H9 (cell line): ENCODE measurements around the gene SLC44A3. TPM values are rescaled to one million over a fixed set of nuclear protein-coding genes. Genes with fewer than 3 reads are reported as not detected.

Experiments used
- DNase-seq: peaks from one replicate; pipeline ENCODE4 v3.0.0-alpha.2; 2017
- H2AFZ ChIP-seq: one replicate; pipeline ENCODE4 v1.6.1; 2013; ENCODE audit warnings: mild to moderate bottlenecking, low read length, control low read depth, moderate library complexity
- H2AK5ac ChIP-seq: 2 replicates; pipeline ENCODE4 v1.6.1; 2013; ENCODE audit warnings: low read length, control low read depth, mixed read lengths; ENCODE audit not compliant: insufficient read length
- H2BK120ac ChIP-seq: one replicate; pipeline ENCODE4 v1.6.1; 2013; ENCODE audit warnings: low read depth, mild to moderate bottlenecking, low read length, control low read depth, inconsistent platforms; ENCODE audit not compliant: poor library complexity, severe bottlenecking
- H2BK12ac ChIP-seq: 2 replicates; pipeline ENCODE4 v1.6.1; 2013; ENCODE audit warnings: low read length, control low read depth, mixed read lengths, low read depth; ENCODE audit not compliant: insufficient read length
- H2BK15ac ChIP-seq: 2 replicates; pipeline ENCODE4 v1.6.1; 2013; ENCODE audit warnings: low read depth, low read length, control low read depth
- H2BK20ac ChIP-seq: one replicate; pipeline ENCODE4 v1.6.1; 2013; ENCODE audit warnings: low read depth, mild to moderate bottlenecking, low read length, control low read depth, inconsistent platforms; ENCODE audit not compliant: poor library complexity, severe bottlenecking
- H2BK5ac ChIP-seq: 2 replicates; pipeline ENCODE4 v1.6.1; 2013; ENCODE audit warnings: low read length, control low read depth, mixed read lengths; ENCODE audit not compliant: insufficient read length
- H3K14ac ChIP-seq: 2 replicates; pipeline ENCODE4 v1.6.1; 2013; ENCODE audit warnings: low read length, control low read depth; ENCODE audit not compliant: insufficient read depth
- H3K18ac ChIP-seq: 2 replicates; pipeline ENCODE4 v1.6.1; 2013; ENCODE audit warnings: low read depth, mild to moderate bottlenecking, mixed read lengths, low read length, control low read depth; ENCODE audit not compliant: insufficient read length
- H3K23ac ChIP-seq: 2 replicates; pipeline ENCODE4 v1.6.1; 2013; ENCODE audit warnings: low read length, control low read depth, mixed read lengths, low read depth; ENCODE audit not compliant: insufficient read length
- H3K23me2 ChIP-seq: 2 replicates; pipeline ENCODE4 v1.6.1; 2013; ENCODE audit warnings: low read depth, mild to moderate bottlenecking, mixed read lengths, low read length, control low read depth; ENCODE audit not compliant: insufficient read length, poor library complexity, severe bottlenecking
- H3K27ac ChIP-seq: 2 replicates; pipeline ENCODE4 v1.5.1; 2013; ENCODE audit warnings: low read length, control low read depth, mixed read lengths, low read depth; ENCODE audit not compliant: insufficient read length
- H3K27me3 ChIP-seq: 2 replicates; pipeline ENCODE4 v1.6.1; 2013; ENCODE audit warnings: low read length, control low read depth, inconsistent platforms; ENCODE audit not compliant: insufficient read depth
- H3K4ac ChIP-seq: 2 replicates; pipeline ENCODE4 v1.6.1; 2013; ENCODE audit warnings: low read depth, mild to moderate bottlenecking, control low read depth, inconsistent platforms, low read length, moderate library complexity
- H3K4me1 ChIP-seq: 2 replicates; pipeline ENCODE4 v1.6.1; 2013; ENCODE audit warnings: low read length, control low read depth, inconsistent platforms; ENCODE audit not compliant: insufficient read depth
- H3K4me2 ChIP-seq: 2 replicates; pipeline ENCODE4 v1.6.1; 2013; ENCODE audit warnings: low read length, control low read depth, mixed read lengths; ENCODE audit not compliant: insufficient read length, insufficient read depth
- H3K56ac ChIP-seq: 2 replicates; pipeline ENCODE4 v1.6.1; 2013; ENCODE audit warnings: low read depth, mild to moderate bottlenecking, mixed read lengths, low read length, control low read depth; ENCODE audit not compliant: insufficient read length
- H3K79me1 ChIP-seq: 2 replicates; pipeline ENCODE4 v1.6.1; 2013; ENCODE audit warnings: low read depth, mild to moderate bottlenecking, moderate library complexity, low read length, control low read depth, inconsistent platforms; ENCODE audit not compliant: insufficient read depth, poor library complexity, severe bottlenecking
- H3K79me2 ChIP-seq: 2 replicates; pipeline ENCODE4 v1.6.1; 2013; ENCODE audit warnings: low read length, control low read depth, inconsistent platforms; ENCODE audit not compliant: insufficient read depth
- H3K9ac ChIP-seq: 2 replicates; pipeline ENCODE4 v1.6.1; 2013; ENCODE audit warnings: low read length, control low read depth, mixed read lengths; ENCODE audit not compliant: insufficient read length; ENCODE audit errors: extremely low read depth
- H3K9me3 ChIP-seq: one replicate; pipeline ENCODE4 v1.6.1; 2013; ENCODE audit warnings: low read depth, low read length, inconsistent platforms; ENCODE audit not compliant: control insufficient read depth
- H3T11ph ChIP-seq: one replicate; pipeline ENCODE4 v1.6.1; 2013; ENCODE audit warnings: mild to moderate bottlenecking, low read length, control low read depth, inconsistent platforms
- H4K20me1 ChIP-seq: one replicate; pipeline ENCODE4 v1.6.1; 2013; ENCODE audit not compliant: control insufficient read depth, insufficient read length, insufficient read depth
- H4K5ac ChIP-seq: 2 replicates; pipeline ENCODE4 v1.6.1; 2013; ENCODE audit warnings: low read depth, mild to moderate bottlenecking, mixed read lengths, low read length, control low read depth; ENCODE audit not compliant: insufficient read length
- H4K8ac ChIP-seq: replicated peaks from 2 replicates; pipeline ENCODE4 v1.6.1; 2013; ENCODE audit warnings: low read length, control low read depth, mixed read lengths, low read depth; ENCODE audit not compliant: insufficient read length
- H4K91ac ChIP-seq: 2 replicates; pipeline ENCODE4 v1.6.1; 2013; ENCODE audit warnings: low read depth, mild to moderate bottlenecking, moderate library complexity, mixed read lengths, low read length, control low read depth; ENCODE audit not compliant: insufficient read length
- H3K27ac Mint-ChIP-seq, 3 experiments: 2 replicates in 2 of 3; 3 replicates in 1 of 3; pipeline ENCODE4 v1.8.0; 2020 to 2021; ENCODE audit warnings: mixed read lengths in 3 of 3, mild to moderate bottlenecking in 1 of 3, moderate library complexity in 1 of 3
- H3K27me3 Mint-ChIP-seq: 2 replicates; pipeline ENCODE4 v1.8.0; 2021; ENCODE audit warnings: low read depth, mild to moderate bottlenecking, moderate library complexity, mixed read lengths
- H3K36me3 Mint-ChIP-seq, 3 experiments: 2 replicates in 2 of 3; 3 replicates in 1 of 3; pipeline ENCODE4 v1.8.0; 2020 to 2021; ENCODE audit warnings: low read depth in 3 of 3, mixed read lengths in 3 of 3; ENCODE audit not compliant: insufficient read depth in 1 of 3
- H3K4me1 Mint-ChIP-seq, 2 experiments: 2 replicates each; pipeline ENCODE4 v1.8.0; 2020; ENCODE audit warnings: mixed read lengths in 2 of 2
- H3K4me3 Mint-ChIP-seq, 2 experiments: 2 replicates in 1 of 2; 3 replicates in 1 of 2; pipeline ENCODE4 v1.8.0; 2020 to 2021; ENCODE audit warnings: mild to moderate bottlenecking in 2 of 2, mixed read lengths in 2 of 2, moderate library complexity in 1 of 2
- H3K9me3 Mint-ChIP-seq, 2 experiments: 2 replicates in 1 of 2; 3 replicates in 1 of 2; pipeline ENCODE4 v1.8.0; 2020; ENCODE audit warnings: mild to moderate bottlenecking in 2 of 2, mixed read lengths in 2 of 2, moderate library complexity in 1 of 2
- WGBS: extraction: QIAGEN DNeasy Blood & Tissue Kit; methylation state at CpG from one replicate; pipeline ENCODE4 v1.1.7; 2013; ENCODE audit warnings: missing lambda C conversion rate, low lambda C conversion rate, mixed read lengths; ENCODE audit not compliant: insufficient read length; ENCODE audit errors: extremely low coverage; 5-methylcytosine and 5-hydroxymethylcytosine counted together
- total RNA-seq: library from RNA; stranded (reverse); gene quantifications from 2 replicates; pipeline ENCODE4 v1.2.1, GENCODE V29; 2021
- TF ChIP-seq, protein P1 (sequence below): fragments of 200-600 bp; sonication (generic); conservative IDR thresholded peaks from 3 replicates; pipeline ENCODE4 v1.8.0; 2021; ENCODE audit warnings: antibody characterized with exemption, mild to moderate bottlenecking

Gene SLC44A3
- total RNA-seq, 1 experiment from 2014 or later, result 5.5 TPM

DNA sequence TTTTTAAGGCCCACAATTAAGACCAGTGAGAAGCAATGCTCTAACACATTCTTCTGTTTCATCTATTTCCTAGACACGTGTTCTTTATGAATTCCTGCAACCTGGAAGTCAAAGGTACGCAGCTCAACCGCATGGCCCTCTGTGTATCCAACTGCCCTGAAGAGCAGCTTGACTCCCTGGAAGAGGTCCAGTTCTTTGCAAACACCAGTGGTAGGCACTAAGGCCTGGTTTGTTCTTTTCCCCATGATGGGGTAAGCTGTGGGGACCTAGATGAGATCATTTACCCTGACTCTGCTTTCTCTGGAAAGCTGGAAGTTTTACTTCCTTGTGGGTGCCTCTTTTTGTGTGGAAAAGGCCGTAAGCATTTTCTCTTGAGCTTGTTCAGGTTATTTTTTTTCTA lies 7.3 kb downstream of the SLC44A3 start:
- H3K4ac ChIP-seq, result no peak overlapping the region
- no peak overlapping the region for H3K18ac ChIP-seq
- H4K91ac ChIP-seq, result no peak overlapping the region
- no peak overlapping the region for H3K4me3 Mint-ChIP-seq
- H3K14ac ChIP-seq, result no peak overlapping the region
- H3K23me2 ChIP-seq, result no peaks in the 10 kb centered on the region
- no peak overlapping the region for H3K4me2 ChIP-seq
- no peak overlapping the region for H2BK12ac ChIP-seq
- H3K79me2 ChIP-seq, result no peaks in the 10 kb centered on the region
- H3K27ac Mint-ChIP-seq, result peak overlapping the region in 1 of 3 experiments; percentile 14; a peak in 1 of 7 replicates
- no peak overlapping the region for H4K8ac ChIP-seq
- no peak overlapping the region for H3T11ph ChIP-seq
- H3K27ac ChIP-seq, result no peak overlapping the region
- H3K23ac ChIP-seq, result no peak overlapping the region
- no peaks in the 10 kb centered on the region for H3K27me3 ChIP-seq
- no peak overlapping the region for H4K5ac ChIP-seq
- H3K9me3 ChIP-seq, result no peaks in the 10 kb centered on the region
- H2AK5ac ChIP-seq, result no peak overlapping the region
- no peak overlapping the region for H3K9ac ChIP-seq
- H2AFZ ChIP-seq, result no peak overlapping the region
- H3K9me3 Mint-ChIP-seq, result no peaks in the 10 kb centered on the region
- no peak overlapping the region for H2BK15ac ChIP-seq
- H3K79me1 ChIP-seq, result no peaks in the 10 kb centered on the region
- no peaks in the 10 kb centered on the region for H4K20me1 ChIP-seq
- H3K56ac ChIP-seq, result no peak overlapping the region
- H2BK20ac ChIP-seq, result no peak overlapping the region
- peaks cover 0 to 25% (median 6%) of the 10 kb centered on the region in 3 experiments; a peak in 5 of 7 replicates for H3K36me3 Mint-ChIP-seq
- TF ChIP-seq, protein P1, sequence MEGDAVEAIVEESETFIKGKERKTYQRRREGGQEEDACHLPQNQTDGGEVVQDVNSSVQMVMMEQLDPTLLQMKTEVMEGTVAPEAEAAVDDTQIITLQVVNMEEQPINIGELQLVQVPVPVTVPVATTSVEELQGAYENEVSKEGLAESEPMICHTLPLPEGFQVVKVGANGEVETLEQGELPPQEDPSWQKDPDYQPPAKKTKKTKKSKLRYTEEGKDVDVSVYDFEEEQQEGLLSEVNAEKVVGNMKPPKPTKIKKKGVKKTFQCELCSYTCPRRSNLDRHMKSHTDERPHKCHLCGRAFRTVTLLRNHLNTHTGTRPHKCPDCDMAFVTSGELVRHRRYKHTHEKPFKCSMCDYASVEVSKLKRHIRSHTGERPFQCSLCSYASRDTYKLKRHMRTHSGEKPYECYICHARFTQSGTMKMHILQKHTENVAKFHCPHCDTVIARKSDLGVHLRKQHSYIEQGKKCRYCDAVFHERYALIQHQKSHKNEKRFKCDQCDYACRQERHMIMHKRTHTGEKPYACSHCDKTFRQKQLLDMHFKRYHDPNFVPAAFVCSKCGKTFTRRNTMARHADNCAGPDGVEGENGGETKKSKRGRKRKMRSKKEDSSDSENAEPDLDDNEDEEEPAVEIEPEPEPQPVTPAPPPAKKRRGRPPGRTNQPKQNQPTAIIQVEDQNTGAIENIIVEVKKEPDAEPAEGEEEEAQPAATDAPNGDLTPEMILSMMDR, result no peak
- H2BK5ac ChIP-seq, result no peak overlapping the region
- no peaks in the 10 kb centered on the region for H3K4me1 Mint-ChIP-seq
- H3K27me3 Mint-ChIP-seq, result no peaks in the 10 kb centered on the region
- no CpG with 5 or more reads among the region's 4 CpGs for WGBS
- no peak for DNase-seq
- H3K4me1 ChIP-seq, result no peaks in the 10 kb centered on the region
- no peak overlapping the region for H2BK120ac ChIP-seq
